HG02678 (cell line): ENCODE data around the gene ZIC4.

Source experiments
- ATAC-seq: cut with Tn5 transposase; IDR thresholded peaks from one replicate; pipeline ENCODE4 v1.9.1; 2021; ENCODE audit warnings: mild to moderate bottlenecking, moderate library complexity; ENCODE audit not compliant: unreplicated experiment

ZIC4 gene

DNA sequence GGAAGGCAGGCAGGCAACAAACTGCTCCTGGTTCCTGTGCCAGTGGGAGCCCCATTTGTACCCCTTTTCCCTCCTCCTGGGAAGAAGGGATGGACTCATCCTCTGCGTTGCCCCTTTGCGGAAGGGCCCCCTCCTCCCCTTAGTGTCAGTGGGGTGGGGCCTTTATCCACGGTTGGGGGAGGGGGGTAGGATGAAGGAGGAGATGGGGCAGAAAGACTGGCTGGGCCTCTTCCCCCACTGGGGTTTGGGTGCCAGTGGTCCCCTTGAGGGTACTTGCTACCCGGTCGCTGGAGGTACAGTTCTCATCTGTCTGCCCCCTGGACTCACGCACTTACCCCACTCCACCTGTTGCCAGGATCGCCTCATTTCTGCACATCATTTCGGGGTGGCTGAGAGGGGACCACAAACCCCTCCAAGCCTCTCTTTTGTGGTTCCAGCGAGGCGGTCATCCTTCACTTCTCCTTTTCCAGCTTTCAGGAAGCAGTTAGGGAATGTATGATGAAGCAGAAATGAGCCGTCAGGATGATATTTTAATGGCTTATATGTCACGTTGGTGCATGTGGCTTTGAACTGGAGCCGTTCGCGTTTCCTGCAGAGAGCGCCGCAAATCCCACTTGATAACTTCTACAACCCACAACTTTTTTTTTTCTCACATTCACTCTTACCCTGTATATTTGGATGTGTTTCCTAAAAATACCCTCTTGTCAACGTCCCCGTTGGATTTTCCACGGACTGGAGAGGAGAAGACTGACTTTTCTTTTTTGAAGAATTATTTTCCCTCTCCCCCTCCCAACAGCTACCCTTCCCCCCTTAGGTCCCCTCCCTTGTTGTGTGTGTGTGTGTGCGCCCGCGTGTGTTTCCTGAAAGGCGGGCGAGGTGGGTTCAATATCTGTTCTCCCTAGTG lies at the start of gene ZIC4:
ZIC4 (minus strand) TSS at position 516 of the 904 bp plus-strand sequence. CDS start 3,746 bp downstream, outside the sequence.
- ATAC-seq: no peak

DNA sequence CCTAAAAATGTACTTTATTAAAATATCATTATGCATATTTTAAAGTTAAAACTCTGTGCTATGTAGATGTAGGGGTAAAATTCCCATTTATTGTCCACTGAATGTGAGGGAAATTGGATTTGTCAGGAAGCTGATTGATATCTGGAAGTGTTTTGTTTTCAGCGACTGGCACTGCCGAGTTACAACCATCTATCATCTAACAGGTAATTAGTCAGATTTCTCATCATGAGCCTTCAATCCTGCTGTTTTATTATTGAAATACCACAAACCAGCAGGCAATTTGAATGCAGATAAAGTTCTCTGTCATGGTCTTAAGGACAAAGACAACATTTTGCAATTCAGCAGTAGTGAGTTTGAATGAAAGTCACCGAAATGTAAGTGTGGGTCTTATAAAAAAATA lies 43.3 kb upstream of the ZIC4 start:
- no peak for ATAC-seq

DNA sequence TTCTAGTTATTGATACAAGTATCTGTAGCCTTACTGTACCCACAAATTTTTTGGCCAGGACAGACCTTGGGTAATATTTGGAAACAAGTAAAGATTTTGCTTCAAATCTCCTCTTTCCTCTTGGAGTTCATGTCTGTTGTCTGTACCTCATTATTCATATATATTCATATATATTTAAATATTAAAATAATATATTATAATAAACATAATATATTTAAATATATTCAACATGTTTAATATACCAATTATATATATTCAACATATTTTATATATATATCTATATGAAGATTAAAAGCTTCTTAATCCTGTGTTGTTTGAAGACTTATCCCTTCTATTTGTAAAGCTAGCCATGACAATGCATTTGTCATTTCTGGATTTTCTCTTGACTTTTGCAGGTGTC lies 40.9 kb upstream of the ZIC4 start:
- no peak for ATAC-seq

DNA sequence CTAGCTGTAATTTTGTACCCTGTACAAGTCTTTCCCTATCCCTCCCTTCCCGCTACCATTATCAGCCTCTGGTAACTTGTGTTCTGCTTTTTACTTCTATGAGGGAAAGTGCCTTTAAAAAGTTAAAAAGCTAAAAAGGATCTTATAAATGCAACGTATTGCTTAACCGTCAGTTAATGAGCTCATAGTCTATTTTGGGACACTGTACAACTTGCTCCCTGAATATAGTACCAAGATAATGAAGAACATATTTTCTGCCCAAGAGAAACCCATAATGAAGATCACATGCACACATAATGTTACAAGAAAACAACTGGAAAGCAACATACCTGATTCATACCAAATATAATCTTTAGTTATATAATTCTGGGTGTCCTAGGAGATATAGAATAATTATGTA lies 25.4 kb upstream of the ZIC4 start:
- no peak for ATAC-seq

DNA sequence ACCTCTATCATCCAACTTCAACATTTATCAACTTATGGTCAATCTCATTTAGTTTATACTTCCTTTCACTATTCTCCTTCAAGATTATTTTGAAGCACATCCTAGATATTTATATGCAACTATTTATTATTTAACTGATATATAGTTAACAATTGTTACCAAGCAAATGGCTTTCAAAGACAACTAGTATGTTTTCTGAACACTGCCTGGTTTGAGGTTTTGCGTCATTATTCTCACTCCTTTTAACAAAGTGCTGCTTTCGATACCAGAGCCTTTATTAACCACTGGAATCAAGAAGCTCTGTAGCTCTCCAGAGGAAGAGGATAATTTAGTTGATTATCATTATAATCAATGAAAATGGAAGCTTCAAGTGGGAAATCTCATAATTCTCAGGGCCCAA lies 22.4 kb upstream of the ZIC4 start:
- ATAC-seq: no peak

DNA sequence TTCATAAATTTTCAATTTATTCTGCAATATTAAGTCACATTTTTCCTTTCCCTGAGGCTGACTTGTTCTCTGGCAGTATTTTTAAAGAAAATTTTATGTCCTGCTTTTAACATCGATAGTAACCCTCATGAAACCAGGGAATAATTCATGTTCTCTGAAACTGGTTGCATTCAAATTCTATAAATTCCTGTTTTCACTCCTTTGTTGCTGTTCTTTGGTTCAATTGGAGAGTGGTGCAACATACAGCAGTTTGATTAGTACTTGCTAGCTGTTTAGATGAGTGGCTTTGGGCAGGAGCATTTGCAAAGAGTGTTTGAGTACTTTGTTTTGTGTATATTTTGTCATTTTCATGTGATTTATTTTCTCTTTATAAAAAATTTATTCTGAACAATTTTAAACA lies 22.0 kb upstream of the ZIC4 start:
- ATAC-seq: no peak

DNA sequence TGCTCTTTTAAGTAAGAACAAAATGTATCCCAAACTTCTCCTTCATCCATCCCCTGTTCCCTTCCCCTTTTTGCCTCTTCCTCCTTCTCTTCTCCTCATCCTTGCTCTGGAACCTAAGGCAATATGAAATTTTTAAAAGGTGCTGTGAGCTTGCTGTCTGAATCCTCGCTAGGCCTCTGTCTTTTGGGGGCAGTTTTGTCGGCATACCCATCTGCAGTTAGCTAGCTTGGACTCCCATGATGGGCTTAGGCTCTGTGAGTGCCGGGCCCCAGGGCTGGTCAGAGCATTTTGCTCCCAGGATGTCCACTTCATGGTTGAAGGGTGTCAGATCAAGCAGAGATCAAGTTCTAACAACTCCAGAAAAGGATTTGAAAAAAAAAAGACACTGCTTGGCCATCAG lies 21.4 kb upstream of the ZIC4 start:
- ATAC-seq: no peak

DNA sequence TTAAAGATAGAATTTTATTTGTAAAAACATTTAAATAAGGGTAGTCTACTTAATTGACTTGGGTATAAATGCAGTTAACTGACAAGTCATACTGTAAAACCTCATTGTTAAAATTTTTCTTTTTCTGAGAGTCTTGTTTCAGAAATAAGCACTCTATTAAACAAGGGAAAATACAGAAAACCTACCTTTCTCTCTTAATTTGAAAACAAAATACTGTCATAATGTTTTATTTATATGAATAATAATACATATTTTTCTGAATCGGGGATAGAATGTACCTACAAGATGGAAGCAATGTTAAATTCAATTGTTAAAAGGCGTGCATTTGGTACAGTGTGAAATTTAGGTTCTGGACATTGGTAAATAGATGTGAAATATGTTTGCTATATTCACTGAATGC lies 20.6 kb upstream of the ZIC4 start:
- no peak for ATAC-seq

DNA sequence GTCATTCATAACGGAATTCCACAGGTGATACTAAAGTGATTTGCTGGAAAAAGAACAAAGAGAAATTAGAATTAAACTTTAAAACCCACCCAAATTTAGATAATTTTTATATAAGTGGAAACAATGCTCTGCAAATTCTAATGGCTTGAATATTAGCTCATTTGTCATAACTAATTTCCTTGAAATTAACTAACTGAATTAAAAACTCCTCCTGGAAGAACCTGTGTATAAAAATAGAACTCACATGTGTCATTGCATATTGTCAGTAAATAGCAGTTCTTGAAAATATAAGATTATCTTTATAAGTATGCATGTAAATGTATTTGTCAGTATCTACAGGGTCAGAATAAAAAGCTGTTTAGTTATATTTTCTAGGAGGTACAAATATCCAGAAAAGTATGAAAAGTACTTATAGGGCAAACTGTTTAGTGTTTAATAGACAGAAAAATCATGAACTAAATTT lies 19.1 kb upstream of the ZIC4 start:
- no peak for ATAC-seq

DNA sequence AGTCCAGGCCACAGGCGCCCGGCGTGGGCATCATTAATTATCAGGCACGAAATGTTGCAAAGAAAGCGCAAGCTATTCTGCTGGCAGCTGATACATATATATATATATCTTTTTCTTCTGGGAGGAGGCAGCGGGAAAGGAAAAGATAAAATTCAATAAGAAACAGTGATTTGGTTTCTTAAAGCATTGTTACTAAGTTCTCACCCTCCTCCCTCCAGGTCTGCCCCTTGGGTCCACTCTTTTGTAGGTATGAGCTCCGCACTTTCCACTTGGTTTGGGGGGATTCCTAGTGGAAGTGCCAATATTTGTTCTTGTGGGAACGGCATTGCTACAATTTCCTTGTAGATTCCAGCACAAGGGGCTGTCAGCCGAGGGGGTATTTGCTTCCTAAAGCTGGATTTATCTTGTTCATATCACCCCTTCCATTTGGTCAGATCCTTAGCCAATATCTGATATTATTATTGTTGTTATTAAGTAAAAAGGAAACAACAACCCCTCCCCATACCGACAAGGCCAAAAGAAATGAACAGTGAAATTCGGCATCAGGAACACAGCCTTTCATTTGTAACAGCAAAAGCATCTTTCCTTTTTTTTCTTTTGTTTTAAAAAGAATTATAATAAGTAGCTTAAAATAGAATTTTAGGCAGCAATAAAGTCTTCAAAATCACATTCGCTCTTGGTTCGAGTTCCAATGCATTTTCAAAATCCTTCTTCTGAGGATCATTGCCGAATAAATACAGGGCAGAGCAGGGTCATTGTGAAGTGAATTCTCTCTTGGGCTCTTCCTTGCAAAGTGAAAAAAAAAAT lies 18.4 kb upstream of the ZIC4 start:
- ATAC-seq: no peak

DNA sequence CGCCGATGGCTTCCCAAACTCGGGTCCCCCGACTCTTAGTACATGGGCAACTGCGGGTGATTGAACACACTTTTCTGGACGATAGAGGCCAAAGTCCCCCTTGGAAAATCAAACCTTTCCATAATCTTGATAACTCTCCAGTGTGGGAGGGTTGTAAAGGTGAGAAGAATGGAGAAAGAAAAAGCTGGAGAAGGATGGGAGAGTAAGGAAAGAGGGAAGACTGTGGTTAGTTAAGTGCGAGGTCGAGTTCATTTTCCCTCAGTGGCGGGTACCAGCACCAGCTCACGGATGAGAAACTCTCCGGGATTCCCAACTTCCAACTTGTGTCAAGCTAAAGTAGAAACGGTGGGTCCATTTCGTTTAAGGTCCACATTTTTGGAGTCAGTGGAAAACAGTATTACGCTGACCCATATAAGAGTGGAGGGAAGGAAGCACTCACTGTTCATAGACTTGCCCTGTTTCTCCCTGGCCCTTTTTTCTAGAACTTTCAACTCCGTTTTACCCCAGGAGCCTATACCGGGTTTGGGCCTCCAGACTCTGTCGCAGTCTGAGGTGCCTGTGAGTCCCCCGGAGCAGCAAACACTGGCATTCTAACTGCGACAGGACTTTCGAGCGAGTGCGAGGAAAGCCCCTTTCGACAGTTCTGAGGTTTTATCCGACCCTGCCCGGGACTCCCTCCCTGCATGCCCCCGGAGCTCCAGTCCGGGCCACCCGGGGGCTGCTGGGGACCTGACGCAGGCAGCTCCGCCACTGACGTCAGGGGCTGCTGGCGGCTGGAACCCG lies 17.6 kb upstream of the ZIC4 start:
- no peak for ATAC-seq

DNA sequence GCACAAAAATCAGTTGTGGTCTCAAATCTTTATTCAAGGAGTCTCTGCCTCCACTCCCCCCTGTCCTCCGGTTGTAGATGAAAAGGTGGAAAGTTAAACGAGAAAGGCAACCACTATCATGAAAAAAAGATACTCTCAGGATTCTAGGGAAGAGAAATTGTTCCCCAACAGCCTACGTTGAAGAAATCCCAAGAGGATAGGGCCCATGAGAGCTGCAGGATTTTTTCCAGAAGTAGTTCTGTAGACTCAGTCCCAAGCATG lies 17.1 kb upstream of the ZIC4 start:
- ATAC-seq: no peak

DNA sequence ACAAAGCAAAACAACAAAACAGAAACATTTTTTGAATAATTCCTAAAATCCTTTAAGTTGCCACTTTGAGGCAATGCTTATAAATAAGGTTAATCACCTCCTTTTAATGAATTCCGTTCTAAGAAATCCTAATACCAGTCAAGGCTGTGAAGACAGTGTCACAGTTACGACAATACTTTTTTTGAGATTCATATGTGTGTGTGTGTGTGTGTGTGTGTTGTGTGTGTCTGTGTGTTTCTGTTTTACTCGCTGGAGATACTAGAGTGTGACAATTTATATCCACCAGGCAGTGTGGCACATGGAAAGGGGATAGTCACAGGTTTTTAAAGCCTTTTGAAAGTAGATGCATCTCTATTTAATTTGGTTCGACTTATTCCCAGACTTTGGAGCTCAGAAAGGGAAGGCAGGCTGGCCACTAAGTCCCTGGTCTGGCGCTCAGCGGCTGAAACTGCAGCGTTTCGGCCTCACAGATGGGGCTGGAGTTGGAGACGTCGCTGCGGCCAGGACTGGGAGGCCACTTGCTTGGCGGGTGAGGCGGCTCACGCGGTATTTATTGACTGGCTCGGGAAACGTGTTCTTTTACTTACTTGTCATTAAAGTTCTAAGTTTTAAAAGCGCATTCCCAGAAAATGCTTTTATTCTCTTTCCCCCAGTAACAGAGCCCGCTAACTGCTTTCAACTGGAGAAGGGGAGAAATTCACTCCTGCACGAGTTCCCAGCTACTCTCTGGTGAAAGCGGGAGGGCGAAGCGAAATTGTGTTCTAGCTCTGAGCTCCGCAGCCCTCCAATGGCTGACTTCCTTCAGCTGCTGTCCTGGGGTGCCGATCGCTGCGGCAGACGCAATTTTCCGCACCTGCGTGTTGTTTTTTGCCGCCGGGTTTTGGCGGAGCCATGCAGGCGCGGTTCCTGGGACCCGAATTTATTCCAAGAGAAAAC lies 16.5 kb upstream of the ZIC4 start:
- ATAC-seq: no peak

DNA sequence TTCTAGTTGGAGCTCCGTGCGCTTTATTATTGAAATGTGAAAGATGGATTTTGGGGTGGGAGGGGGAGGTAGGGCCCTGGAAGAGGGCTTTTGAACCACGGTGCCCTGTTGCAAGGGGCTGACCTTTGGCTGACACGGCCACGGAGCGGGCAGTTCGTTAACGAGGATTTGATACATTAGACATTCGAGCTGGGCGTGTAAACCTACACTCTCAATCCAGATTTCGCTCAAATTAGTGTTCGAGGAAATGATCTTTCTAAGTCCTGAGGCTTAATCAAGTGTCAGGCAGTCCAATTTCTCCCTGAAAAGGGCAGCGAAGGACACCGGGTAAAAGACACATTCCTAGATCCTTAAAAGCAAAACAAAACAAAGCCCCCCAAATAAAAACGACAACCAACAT lies 15.9 kb upstream of the ZIC4 start:
- no peak for ATAC-seq

DNA sequence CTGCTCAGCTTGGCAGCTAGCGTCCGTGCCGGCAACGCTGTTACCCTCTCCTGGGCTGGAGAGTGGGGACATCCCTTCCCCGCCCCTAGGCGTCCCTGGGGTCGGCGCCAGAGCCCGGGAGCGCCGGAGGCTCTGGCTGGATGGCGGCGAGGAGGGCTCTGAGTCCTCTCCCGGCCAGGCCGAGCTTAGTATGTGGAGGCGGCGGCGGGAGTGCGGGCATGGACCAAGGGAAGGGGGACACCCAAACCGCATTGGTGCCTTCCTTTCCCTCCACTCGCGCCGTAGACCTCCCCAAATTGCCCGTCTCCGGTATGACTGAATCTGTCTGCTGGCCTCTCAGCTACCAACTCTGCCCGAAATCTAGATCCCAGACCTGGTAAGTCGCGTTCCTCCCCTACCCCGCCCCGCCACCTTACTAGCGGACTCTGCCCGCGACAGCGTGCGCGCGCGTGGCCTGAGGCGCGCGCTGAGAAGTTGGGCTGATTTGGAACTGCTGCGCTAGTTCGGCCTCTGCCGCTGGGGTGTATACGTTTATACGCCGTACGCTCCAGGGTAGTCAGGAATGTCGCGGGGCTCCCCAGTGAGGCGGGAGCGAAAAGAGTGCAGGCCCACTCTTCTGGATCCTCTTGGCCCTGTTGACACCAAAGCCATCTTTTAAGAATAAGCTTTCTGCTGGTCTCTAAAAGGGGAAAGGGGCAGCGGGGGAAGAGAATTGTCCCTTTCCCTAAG lies 15.0 kb upstream of the ZIC4 start:
- no peak for ATAC-seq

DNA sequence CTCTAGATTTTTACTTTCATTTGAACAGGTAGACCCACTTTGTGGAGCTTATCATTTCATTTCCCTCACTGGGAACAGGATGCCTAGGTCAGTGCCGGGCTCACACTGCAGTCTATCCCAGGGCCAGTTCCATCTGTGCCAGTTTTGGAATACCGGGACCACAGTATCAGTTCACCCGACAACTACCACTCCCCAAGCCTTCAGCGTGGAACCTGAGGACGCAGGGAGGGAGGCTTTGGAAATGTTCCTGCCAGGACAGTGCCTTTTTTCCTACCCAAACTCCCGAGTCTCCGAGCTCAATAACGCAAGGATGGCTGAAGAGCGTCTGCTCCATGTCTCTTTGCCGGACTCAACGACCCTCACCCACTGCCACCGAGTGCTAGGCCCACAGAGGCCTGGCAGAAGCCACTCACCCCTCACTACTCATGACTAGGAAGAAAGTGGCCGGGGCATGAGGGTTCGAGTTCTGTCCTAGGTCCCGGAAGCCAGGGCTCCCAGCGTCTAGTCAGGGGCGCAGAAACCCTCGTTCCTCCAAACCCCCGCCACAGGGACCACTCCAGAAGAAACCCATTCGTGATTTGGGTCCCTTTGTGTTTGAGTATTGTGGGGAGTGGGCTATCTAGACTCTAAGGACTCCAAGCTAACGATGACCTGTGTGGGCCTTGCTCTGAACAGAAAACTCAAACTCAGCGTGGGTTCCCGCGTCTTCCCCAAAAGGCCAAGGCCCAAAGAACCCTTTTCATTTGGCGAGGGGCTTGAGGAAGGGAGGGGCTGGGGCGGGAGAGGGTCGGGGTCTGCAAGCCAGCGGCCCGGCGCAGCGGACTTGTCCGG lies 14.2 kb upstream of the ZIC4 start:
- ATAC-seq: no peak

DNA sequence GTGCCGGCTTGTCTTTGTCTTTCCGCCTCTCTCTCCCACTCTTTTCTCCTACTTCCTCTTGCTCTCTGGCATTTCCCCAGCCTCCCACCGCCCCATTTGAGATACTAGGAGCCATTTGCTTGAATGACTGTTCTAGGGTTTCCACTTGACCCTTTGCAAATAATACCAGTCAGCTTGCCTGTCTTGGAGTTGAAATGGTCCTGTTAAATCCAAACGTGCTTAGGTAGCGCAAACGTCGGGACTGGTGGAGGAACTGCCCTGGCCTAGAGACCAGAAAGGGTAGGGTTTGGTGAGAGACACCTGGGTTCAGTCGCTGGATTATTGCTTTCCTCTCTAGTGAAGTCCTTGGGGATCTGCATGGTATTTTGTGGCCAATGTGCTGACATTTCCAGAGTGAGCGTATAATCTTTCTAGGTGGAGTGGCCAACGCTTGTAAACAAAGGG lies 13.5 kb upstream of the ZIC4 start:
- no peak for ATAC-seq

DNA sequence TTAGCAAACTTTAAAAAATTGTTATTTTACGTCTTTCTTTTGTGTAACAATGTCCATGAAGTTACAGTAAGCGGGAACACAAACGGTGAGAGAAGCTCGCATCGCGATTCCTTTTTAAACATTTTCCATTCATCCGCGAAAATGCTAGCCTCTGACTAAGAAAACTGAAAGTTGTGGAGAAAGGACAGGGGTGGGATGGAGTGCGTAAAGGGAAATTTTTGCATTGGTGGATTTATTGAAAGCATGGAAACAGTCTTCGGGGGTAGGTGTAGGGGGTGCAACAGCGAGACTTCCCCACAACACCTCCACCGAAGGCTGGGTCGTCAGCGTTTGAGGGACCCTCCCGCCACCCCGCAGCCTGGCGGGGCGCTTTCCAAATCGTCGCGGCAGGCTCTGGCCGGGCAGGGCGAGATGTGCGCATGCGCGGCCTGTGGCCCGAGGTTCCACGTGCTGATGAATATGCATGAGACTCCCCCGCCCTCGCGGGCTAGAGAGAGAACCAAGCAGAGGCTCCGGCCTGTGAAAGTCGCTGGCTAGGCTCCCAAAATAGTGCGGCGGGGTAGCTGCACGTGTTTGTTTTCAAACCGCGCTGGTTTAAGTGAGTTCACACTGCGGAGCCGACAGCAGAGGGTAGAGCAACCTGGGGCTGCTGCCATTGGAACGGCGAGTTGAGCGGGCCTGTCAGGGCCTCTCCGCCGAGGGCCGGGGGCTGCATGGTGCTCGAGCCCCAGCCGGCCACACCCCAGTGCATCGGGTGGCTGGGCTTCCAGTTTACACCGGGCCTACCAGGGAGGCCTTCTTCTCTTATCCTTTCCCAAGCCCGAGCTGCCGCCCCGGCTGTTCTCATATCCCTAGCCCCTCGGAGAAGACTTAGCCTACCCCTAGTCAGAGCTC lies 12.7 kb upstream of the ZIC4 start:
- ATAC-seq: no peak
